Coronary artery (tissue), 2 donors: ENCODE data around the gene TCF15.

ENCODE experiments used
- DNase-seq: peaks from one replicate; pipeline ENCODE4 v3.0.0-alpha.2; 2017; ENCODE audit warnings: low spot score
- H3K27ac ChIP-seq, 2 donors: fragments of 200-600 bp; sonication (generic); one replicate each; pipeline ENCODE4 v1.5.1; 2016 to 2019
- H3K4me3 ChIP-seq: fragments of 200-600 bp; sonication (generic); 2 replicates; pipeline ENCODE4 v1.5.1; 2016; ENCODE audit warnings: mild to moderate bottlenecking, moderate library complexity
- TF ChIP-seq, protein P1 (sequence below): fragments of 200-600 bp; sonication (generic); IDR thresholded peaks from one replicate; pipeline ENCODE4 v1.5.1; 2019; ENCODE audit warnings: antibody characterized with exemption

Gene TCF15

DNA sequence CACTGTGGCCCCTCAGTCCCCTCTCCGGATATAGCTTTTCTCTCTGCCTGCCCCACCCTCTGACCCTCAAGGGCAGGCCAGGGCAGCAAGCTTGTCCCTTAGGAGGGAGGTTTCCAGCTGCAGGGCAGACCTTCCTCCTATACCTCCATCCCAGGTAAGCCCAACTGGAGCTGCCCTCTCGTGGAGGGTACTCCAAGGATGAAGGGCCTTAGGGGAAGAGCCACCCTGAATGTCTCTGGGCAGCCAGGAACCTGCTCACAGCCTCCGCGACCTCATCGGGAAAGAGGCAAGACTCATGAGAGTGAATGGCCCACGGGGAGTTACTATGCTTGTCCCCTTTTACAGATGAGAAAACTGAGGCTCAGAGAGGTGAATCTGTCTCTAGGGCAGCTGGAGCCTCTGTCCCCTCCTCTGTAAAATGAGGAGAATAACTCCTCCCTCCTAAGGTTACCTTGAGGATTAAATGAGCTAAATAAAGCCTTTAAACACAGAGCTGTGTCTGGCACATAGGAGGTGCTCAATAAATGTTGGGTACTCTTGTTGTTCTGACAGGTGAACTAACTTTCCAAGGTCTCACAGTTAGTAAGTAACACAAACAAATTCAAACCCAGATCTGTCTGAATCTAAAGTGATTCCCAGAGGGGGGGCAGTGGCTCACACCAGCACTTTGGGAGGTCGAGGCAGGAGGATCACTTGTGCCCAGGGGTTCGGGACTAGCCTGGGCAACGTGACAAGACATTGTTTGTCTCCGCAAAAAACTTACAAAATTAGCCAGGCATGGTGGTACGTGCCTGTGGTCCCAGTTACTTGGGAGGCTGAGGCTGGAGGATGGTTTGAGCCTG, 30.8 kb upstream of the TCF15 start:
- TF ChIP-seq, protein P1, sequence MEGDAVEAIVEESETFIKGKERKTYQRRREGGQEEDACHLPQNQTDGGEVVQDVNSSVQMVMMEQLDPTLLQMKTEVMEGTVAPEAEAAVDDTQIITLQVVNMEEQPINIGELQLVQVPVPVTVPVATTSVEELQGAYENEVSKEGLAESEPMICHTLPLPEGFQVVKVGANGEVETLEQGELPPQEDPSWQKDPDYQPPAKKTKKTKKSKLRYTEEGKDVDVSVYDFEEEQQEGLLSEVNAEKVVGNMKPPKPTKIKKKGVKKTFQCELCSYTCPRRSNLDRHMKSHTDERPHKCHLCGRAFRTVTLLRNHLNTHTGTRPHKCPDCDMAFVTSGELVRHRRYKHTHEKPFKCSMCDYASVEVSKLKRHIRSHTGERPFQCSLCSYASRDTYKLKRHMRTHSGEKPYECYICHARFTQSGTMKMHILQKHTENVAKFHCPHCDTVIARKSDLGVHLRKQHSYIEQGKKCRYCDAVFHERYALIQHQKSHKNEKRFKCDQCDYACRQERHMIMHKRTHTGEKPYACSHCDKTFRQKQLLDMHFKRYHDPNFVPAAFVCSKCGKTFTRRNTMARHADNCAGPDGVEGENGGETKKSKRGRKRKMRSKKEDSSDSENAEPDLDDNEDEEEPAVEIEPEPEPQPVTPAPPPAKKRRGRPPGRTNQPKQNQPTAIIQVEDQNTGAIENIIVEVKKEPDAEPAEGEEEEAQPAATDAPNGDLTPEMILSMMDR = no peak
- DNase-seq = no peak
- Histone ChIP-seq H3K4me3 (no peak overlapping the region), H3K27ac (no peak overlapping the region)

DNA sequence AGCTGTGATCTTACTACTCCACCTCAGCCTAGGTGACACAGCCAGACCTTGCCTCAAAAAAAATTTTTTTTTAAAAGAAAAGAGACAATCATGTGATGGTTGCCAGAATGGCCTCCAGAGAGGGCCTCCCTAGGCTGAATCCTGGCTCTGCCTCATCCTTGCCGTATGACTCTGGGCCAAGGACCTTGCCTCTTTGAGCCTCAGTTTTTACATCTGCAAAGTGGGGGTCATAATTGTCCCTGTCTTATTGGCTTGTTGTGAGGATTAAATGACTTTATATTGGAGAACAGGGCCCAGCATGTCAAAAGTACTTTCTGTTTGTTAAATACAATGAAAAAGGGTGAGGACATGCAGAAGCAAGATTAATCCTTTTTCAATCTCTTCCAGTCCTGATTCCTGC, 28.5 kb upstream of the TCF15 start:
- DNase-seq = no peak

DNA sequence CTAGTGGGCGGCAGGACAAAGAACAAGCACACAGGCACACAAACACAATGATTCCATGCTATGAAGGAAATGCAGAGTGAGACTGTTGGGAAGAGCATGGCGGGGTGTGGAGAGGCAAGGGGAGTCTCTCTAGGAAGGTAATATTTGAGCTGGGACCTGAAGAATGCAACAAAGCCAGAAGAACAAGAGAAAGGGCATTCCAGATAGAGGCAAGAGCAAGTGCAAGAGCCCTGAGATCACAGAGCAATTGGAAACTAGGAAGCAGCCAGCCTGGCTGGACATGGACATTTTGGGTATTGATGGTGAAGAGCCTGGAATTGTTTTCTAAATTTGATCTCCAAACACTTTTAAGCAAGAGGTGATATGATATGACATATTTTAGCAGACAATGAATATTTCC, 27.4 kb upstream of the TCF15 start:
- TF ChIP-seq, protein P1 = no peak
- Histone ChIP-seq H3K27ac (no peak overlapping the region), H3K4me3 (no peak overlapping the region)
- no peak for DNase-seq

More for the DNA sequence above, 28.5 kb upstream of the TCF15 start:
- no peak overlapping the region for H3K27ac ChIP-seq
- TF ChIP-seq, protein P1 = no peak
- H3K4me3 ChIP-seq = no peak overlapping the region

DNA sequence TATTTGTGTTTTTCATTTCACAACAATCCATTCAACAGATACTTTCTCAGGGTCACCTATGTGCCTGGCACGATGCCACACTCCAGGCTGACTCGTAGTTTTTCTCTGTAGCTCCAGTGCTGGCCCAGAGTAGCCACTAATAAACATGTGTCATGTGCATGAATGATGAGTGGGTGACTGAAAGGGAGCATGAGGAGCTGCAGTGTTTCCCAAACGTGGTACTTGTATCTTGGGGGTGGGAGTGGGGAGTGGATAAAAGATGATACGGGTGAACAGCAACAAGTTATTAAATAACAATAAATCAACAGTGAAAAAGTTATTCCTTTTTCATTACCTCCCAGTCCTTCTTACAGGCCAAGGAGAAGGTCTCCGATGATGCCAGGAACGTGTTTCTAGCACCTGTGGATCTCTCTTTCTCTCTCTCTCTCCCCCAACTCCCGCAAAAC, 25.8 kb upstream of the TCF15 start:
- TF ChIP-seq, protein P1 = no peak
- DNase-seq = no peak
- no peak overlapping the region for H3K4me3 ChIP-seq
- H3K27ac ChIP-seq = no peak overlapping the region

DNA sequence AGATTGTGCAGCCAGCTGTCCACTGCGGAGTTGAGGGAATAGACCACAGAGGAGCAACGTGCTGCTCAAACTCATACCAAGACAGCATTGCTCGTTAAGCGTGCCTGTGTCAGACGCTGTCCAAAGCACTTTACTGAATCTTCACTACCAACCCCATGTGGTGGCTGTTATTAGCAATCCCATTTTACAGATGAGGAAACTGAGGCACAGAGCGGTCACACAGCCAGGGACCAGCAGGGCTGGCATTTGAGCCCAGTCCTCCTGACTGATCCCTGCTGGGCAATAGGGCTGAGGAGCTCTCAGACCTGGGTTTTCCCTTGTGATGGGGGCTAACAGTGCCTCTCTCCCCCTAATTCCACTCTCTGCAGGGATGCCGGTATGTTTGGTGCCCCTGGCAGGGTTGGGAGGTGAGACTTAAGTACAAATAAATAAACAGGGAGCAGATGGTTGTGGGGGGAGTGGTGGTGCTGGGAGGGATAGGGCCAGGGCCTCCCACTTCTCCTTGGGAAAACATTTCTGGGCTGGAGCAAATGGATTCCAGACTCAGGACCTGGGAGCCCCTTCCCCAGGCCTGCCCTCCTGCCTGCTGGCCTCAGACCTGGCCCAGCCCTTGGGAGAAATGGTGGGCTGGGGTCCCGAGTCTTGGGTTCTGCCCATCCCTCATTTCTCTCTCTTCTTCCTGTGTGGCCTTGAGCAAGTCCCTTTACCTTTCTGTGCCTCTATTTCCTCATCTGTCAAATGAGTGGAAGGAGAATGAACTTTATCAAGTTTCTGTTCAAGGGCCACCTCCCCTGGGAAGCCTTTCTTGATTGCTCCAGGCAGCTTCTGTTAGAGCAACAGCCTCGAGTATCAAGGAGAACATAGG, 25.2 kb upstream of the TCF15 start:
- TF ChIP-seq, protein P1 = no peak
- DNase-seq = no peak
- Histone ChIP-seq H3K27ac (no peak overlapping the region), H3K4me3 (no peak overlapping the region)

DNA sequence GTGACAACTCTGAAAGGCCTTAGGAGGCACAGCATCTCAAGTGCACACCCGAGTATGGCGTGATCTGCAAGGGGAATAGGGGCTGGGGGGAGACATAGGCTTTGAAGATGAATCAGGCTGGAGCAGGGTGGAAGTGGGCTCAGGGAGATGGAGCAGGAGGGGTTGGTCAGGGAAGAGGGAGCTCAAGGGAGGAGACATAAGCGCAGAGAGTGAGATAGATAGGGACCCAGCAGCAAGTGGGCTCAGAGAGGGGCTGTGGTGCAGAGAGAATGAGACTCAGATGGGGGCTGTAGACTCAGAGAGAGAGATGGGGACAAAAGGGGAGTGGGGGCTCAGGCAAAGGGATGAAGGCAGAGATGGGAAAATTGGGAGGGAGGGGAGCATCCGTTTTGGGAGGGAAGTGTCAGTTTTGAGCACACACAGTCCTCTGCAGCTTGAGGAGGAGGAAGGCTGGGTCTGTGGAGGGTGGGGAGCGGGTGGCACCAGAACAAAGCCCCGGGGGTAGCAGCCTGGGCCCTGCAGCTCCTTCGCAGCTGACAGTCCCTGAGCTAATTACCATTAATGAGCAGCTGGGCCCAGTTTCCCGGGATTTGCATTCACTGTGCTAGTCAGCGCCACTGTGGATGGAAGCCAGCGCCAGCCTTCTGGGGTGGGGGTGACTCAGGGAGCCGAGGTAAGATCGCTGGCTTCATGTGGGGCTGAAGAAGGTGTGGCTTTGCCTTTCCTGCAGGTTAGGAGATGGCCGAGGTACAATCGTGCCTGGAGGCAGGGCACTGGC, 24.2 kb upstream of the TCF15 start:
- H3K4me3 ChIP-seq = no peak overlapping the region
- DNase-seq = no peak
- H3K27ac ChIP-seq = no peak overlapping the region
- TF ChIP-seq, protein P1 = no peak
